ENCODE measurements around the gene NOVA2.
A peak's percentile ranks its signal among the peaks of the same experiment; 100 is the strongest.

Gene NOVA2, protein sequence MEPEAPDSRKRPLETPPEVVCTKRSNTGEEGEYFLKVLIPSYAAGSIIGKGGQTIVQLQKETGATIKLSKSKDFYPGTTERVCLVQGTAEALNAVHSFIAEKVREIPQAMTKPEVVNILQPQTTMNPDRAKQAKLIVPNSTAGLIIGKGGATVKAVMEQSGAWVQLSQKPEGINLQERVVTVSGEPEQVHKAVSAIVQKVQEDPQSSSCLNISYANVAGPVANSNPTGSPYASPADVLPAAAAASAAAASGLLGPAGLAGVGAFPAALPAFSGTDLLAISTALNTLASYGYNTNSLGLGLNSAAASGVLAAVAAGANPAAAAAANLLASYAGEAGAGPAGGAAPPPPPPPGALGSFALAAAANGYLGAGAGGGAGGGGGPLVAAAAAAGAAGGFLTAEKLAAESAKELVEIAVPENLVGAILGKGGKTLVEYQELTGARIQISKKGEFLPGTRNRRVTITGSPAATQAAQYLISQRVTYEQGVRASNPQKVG

DNA sequence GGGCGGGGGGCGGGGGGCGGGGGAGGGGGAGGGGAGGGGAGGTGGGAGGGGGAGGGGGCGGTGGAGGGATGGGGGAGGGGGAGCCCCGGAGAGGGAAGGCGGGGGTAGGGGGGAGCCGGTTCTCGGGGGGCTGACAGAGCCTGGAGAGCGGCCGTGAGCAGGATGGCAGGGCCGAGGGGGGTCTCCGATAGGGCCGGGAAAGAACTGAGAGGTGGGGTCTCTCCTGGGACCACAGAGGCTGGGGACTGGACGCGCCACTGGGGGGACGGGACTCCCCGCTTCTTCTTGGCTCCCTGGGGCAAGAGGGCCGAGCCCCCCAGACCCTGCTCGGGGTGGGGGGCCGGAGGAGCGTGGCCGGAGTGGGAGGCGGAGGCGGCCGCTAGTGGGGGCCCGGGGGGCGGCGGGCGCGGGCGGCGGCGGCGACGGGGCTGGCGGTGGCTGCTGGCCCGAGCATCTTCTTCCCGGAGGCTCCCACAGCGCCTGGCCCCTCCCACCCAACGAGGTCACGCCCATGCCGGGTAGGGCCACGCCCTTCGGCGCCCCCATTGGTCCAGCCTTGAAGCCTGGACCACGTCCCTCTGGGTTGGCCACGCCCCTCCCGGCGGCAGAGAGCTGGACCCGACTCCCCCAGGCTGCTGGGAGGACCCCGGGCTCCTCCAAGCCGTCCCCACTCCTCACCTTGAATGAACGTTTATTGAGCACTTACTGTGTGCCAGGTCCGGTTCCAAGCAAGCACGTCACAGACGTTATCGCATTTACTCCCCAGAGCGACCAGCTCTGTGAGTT is at the start of gene NOVA2:
TSS of gene NOVA2 (minus strand) at position 313 of the 786 bp plus-strand sequence. CDS start 514 bp downstream, outside the sequence.
- DNase-seq: peak; percentile 77

DNA sequence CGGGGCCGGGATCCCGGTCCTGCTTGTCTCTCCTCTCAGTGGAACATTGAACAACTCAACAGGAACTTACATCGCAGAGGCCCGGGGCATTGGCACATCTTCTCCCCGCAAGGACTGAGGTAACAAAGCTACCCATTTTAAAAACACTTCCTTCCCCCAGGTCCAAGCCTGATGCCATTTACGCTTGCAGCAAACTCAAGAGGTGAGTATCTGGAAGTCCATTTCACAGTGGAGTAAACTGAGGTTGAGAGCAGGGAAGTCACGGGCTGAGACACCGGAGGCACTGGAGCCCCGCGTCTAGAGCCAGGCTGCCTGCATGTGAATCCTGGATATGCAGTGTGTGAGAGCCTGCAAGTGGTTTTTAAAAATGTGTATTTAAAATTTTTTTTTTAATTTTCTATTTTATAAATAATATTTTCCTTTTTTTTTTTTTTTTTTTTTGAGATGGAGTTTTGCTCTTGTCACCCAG is 49.7 kb upstream of the NOVA2 start:
- DNase-seq: no peak

DNA sequence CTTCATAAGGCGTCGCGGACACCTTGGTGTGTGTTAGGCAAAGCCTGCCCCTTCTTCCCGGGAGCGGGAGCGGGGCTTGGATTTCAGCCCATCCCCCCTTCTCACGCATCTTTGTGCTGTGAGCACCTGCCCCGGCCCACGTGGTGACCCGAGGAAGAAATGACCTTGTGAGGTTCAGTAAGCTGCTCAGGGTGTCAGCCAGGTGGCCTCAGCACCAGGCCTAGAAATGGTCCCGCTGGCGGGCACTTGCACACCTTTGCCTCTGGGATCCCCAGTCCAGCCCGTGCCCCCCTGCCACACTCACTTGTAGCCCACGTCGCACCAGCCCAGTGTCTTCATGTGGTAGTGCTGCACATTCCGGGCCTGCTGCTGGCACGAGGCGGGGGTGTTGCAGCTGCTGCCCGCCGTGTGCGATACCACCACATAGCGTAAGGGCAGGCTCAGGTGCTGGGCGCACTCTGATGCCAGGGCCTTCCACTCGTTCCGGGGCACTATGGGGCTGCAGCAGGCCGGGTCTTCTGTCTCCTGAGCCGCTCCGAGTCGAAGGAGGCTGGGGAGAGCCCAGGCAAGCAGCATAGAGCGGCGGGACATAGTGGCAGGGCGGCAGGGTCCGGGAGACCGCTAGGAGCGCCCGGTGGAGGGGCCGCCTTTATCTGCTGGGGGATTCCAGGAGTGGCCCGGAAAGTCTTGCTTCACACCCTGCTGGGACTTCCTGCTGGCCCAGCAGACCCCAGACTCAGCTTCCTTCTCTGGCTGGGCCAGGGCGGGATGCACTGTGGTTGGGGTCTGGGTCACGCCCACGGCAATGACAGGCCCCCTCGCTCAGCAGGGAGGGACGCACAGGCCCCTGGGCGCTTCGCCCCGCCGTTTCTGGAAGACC is 49.0 kb upstream of the NOVA2 start, which contains the start of gene PGLYRP1:
TSS of gene PGLYRP1 (minus strand) at position 623 of the 880 bp plus-strand sequence. CDS start at position 591, 32 bp downstream.
- no peak for DNase-seq

DNA sequence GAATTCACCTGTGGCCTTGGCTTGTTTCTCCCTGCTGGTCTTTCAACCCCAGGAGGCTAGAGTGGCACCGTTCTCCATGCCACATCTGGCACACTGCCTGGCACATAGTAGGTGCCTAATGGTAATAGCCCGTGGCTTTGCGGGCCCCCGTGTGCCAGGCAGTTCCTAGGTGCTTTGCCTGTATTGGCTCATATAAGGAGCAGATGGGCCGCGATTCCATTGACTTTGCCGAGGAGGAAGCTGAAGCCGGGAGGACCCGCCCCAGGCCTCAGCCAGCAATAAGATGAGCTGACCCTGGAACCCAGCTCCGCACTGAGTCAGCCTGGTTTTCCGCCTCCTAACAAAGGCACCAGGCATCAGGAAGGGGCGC is 48.4 kb upstream of the NOVA2 start:
- DNase-seq: no peak

DNA sequence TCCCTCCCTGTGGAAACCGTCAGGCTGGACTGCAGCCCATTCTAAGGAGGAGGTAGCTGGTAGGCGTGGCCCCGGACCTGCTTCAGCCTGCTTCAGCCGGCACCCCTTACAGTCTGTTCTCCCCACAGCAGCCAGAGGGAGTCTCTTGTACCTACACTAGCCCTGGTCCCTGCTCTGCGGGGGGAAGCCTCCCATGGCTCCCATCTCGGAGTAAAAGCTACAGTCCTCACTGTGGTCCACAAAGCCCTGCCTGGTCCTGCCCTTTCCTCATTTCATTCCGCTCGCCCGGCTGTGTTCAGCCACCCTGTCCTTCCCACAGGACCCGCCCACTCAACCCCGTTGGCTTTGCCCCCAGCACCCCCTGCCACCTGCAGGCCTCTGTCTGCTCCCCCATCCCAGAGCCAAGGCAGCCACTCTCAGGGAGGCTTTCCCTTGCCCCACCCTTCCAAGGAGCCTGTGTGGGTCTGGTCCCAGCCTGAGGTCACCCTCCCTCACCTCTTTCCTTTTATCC is 47.9 kb upstream of the NOVA2 start:
- DNase-seq: peak; percentile 34

DNA sequence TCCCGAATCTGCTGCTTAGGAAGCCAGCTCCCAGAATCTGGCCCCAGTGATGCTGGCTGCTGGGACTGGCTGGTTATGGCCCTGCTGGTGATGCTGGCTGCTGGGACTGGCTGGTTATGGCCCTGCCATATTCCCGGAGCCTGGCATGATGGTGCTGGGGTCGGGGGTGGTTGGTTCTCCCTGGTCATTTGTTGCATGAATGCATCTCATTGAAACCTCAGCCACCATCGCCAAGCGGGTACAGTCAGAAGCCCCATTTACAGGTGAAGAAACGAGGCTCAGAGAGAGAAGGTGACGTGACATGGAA is 47.1 kb upstream of the NOVA2 start:
- no peak for DNase-seq

DNA sequence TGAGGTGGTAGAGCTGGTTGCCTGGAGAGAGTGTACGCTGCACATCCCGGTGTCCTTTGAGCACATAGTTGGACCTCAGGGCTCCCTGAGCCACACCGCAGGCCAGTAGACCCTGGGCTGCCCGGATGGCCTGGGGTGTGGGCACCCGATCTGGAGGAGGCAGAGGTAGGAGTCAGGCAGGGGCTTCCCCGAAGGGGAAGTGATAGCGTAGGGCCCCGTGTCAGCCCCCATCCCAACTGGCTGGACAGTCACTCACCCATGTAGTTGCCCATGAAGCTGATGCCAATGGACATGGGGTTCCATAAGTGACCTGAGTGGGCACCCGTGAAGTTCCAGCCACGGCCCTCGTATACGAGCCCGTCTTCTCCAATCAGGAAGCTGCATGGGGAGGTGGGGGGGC is 45.6 kb upstream of the NOVA2 start:
- no peak for DNase-seq

DNA sequence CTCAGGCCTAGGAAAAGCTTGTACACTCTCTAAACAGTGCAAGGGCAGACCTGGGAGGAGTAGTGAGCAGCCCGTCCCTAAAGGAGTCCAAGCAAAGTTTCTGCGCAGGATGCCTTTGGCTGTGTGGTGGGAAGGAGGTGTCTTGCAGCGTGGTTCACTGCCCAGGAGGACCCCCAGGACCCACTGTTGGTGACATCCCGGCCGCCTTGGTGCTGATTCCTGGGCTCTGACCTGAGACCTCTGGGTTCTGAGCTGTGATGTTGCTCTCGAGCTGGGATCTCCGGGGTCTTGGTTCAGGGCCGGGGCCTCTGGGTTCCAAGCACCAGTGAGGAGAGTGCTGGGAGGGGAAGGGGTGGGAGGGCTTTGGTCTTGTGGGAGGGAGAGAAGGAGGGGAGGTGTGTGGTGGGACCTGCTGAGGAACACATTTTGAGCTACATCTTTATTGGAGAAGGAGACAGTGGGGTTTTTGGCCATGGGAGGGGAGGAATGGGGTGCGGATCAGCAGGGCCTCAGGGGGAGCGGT is 45.1 kb upstream of the NOVA2 start:
- DNase-seq: no peak

DNA sequence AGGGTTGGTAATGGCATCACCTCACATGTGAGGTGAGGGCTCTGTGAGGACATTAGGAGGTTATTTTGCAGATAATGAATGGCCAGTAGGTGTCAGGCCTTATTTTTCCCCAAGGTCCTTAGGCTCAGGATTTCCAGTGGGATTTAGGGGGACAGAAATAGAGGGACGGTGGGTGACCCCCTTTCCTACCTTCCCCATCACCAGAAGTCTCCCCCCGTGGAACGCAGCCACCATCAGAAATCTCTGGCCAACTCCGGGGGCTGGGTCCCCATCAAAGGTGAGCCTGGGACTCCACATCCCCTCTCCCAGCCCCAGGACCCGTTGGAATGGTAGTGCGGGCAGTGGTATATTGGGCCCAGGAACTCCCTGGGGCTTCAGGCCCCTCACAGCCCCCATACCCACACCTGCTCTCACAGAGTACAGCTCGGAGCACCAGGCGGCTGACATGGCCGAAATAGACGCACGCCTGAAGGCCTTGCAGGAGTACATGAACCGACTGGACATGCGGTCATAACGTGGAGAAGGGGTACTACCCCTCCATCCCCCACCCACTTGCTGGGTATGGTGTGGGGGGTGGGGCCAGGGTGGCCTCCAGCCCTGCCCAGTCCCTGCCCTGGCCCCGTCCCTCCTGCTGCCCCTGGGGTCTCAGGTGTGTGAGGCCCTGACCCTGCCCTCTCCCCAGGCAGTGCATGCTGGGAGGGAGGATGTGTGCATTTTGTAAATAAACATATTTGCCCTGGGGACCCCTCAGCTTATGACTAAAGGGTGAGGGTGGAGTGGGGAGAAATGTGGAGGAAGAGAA is 44.4 kb upstream of the NOVA2 start:
- DNase-seq: no peak

DNA sequence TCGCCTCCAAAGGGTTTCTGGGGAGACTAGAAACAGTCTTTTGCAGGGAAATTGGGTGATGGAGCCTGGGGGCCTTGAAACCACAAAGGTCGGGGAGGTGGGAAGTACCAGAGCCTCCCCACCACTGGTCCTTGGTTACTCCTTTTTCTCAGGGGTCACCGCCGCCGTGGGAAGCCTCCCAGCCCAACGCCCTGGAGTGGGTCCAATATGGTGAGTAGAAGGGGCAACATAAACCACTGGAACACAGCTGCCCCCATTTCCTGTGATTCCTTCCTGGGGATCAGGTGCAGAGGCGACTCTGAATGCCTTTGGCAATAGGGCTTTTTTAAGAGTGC is 43.4 kb upstream of the NOVA2 start:
- DNase-seq: no peak

DNA sequence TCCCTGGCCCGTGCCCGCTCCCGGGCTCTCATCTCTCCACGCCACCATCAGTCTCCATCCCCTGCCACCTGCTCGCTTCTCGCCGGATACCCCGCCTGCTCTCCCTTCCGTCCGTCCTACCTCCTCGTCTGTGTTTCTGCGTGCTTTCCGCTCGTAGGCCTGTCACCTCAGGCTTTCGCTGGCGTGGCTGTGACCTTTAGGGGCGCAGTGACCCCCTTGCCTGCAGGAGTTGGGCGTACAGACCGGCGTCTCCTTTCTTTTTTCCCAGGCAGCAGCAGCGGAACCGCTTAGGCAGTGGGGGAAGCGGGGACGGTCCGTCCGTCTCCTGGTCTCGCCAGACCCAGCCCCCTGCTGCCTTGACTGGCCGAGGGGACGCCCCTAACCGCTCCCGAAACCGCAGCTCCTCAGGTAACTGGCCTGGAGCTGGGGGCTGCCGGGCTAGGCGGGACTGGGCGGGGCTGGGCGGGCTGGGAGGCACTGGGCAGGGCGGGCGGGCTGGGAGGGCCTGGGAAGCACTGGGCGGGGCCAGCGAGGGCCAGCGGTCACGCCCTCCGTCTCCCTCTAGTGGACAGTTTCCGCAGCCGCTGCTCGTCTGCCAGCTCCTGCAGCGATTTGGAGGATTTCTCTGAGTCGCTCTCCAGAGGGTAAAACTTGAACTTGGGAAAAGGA is 42.9 kb upstream of the NOVA2 start:
- peak; percentile 90 for DNase-seq

DNA sequence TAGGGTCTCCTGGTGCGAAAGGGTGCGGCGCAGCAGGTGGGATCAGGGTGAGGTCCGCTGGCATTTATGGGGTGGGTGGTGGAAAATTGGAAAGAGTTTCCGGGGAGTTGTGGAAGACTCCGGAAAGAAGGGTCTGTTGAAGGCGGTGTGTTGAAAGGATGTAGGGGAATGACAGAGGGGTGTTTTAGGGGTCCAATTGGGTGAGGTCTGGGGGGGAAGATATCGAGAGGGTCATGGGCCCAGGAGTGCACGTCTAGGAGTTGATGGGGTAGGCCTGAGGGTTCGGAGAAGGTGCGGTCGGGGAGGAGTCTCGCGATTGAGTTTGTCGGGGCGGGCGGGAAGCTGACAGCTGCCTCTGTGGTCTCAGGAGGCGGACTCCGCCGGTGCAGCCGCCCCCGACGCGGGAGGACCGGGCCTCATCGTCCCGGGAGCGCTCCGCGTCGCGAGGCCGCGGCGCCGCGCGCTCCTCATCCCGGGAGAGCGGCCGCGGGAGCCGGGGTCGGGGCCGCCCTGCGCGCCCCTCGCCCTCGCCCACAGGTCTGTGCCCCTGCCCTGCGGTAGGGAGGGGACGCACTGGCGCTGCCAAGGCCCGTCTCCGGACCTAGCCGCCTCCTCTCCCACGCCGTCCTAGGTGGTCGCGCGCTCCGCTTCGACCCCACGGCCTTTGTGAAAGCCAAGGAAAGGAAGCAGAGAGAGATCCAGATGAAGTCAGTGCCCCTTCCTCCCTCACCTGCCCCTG is 42.2 kb upstream of the NOVA2 start:
- DNase-seq: peak; percentile 41

DNA sequence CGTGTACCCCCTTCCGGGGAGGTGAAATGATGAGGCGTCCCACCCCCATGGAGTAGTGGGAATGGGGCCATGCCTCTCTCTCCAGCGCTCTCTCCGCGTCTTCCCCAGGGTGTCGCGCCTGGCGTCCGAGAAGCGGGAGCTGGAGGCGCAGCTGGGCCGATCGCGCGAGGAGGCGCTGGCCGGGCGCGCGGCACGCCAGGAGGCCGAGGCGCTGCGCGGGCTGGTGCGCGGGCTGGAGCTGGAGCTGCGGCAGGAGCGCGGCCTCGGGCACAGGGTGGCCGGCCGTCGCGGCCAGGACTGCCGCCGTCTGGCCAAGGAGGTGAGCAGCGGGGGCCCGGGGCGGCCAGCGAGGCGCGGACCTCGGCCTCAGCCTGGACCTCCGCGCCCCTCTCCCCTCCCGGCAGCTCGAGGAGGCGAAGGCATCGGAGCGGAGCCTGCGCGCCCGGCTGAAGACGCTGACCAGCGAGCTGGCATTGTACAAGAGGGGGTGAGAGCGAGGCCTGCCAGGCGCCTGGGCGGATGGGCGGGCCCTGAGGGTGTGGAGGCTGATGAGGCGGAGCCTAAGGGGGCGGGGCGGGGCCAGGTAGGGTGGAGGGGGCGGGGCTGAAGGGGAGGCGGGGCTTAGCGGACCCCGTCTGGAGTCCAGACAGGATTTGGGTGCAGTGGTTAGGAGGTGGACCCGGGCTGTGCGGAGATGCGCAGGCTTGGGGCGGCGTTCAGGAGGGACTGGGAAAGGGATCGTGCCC is 41.4 kb upstream of the NOVA2 start:
- DNase-seq: peak; percentile 84

DNA sequence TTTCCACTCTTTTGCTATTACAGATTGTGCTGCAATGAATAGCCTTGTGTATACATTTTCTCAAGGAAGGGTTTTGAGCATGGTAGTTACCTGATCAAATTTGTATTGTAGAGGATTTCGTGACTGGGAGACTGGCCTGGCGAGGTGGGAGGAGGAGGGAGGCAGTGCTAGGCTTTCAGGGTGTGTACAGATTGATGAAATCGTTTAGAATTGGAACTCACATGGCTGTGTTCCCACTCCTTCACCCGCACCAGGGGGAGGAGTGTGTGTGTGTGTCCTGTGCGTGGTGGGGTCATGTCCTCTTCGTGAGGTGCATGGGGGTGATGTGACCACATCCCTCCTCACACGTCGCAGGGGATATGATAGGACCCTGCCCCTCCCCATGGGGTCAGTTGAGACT is 40.9 kb upstream of the NOVA2 start:
- DNase-seq: no peak

DNA sequence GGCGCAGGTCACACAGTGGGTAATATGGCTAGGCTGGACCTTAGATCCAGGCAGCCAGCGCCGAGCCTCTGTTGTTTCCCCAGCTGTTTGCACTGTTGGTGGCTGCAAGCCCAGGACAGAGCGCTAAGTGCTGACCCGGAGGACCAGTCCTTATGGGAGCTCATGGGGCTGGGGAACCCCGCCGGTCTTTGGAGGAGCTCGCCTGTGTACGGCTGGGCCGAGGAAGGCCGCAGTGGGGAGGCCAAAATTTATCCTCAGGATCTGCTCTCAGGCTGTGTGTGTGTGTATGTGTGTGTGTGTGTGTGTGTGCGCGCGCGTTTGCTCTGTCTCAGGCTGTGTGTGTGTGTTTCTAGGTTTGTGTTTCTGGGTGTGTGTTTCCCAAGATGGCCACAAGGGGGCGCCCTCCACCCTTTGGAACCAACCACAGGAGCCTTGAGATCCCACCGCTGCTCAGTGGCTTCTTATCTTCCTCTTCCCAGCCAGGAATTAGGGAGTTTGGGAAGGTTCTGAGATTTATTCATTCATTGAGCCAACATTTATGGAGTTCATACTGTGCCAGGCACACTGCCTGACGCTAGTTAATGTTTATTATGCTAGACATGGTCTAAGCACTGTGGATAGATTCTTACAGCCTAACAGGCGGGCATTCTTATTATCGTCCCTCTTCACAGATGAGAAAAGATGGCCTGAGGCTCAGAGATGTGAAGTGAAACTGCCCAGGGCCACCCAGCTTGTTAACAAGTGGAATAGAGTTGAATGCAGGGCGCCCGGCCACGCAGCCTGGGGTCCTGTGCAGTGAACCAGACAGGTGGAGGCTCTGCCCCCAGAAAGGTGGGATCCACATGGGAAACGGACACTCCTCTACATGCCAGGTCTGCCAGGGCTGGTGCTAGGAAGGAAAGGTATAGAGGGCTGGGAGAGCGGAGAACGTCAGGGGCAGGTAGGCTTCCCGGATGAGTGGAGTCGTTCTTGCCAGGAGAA is 36.2 kb upstream of the NOVA2 start:
- peak; percentile 82 for DNase-seq

DNA sequence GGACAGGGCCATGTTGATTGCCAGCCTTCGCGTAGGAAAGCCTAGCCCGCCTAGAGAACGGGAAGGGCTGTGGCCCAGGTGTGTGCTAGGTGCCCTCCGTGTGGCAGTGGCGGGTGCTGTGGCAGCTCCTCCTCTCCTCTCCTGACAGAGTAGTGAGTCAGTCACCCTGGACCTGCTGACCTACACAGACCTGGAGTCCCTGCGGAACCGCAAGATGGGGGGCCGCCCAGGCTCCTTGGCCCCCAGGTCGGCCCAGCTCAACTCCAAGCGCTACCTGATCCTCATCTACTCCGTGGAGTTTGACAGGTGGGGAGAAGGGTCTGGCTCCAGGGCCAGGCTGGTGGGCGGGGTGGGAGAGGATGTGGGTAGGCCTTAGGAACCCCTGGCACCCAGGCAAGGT is 32.7 kb upstream of the NOVA2 start:
- no peak for DNase-seq

DNA sequence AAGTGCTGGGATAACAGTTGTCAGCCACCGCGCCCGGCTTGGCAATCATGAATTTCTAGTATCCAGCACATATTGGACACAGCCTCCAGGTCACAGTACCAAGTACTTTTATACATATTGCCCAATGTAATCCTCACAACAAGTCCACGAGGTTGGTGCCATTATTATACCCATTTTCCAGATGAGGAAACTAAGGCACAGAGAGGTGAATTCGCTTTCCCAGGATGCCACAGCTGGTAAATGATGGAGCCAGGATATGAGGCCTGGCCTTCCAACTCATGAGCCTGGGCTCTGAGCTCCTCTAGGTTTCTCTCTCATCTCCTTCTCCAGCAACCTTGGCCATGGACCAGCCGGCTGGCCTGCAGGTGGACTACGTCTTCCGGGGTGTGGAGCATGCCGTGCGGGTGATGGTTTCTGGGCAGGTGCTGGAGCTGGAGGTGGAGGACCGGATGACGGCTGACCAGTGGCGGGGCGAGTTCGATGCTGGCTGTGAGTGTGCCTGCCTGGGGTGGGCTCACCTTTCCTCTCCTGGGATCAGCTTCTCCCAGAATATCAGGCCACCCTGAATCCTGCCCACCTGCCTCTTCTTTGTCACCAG is 29.1 kb upstream of the NOVA2 start:
- no peak for DNase-seq

All from hematopoietic multipotent progenitor cell treated with erythropoietin and hydrocortisone succinate and interleukin-3 and kit ligand, for 4 days (in vitro differentiated cells).